ENCODE measurements around the gene IQCK. TPM values are rescaled to one million over a fixed set of nuclear protein-coding genes. Genes with fewer than 3 reads are reported as not detected.

The IQCK gene
- total RNA-seq, 1 experiment from 2014 or later, result 15.3 TPM

- DNase-seq (ENCODE audit: low read depth), result no peak
Measured at GRCh38 chr16:19837331-19837980, 119.4 kb downstream of the IQCK start.

GRCh38 chr16:19837984-19838707 lies 120.1 kb downstream of the IQCK start:
- DNase-seq (ENCODE audit: low read depth), result no peak

- no peak for DNase-seq (ENCODE audit: low read depth)
Measured at GRCh38 chr16:19840524-19841110, 122.5 kb downstream of the IQCK start.

- DNase-seq (ENCODE audit: low read depth), result no peak
Measured at GRCh38 chr16:19841184-19841583, 123.1 kb downstream of the IQCK start.

- DNase-seq (ENCODE audit: low read depth), result no peak
Measured at GRCh38 chr16:19842426-19843157, 124.5 kb downstream of the IQCK start.

- peak; percentile 16 for DNase-seq (ENCODE audit: low read depth)
Measured at GRCh38 chr16:19843371-19843770, 125.3 kb downstream of the IQCK start.

- DNase-seq (ENCODE audit: low read depth), result peak; percentile 78
Measured at GRCh38 chr16:19844945-19845641, 127.0 kb downstream of the IQCK start.

- no peak for DNase-seq (ENCODE audit: low read depth)
Measured at GRCh38 chr16:19846436-19846835, 128.4 kb downstream of the IQCK start.

- DNase-seq (ENCODE audit: low read depth), result no peak
Measured at GRCh38 chr16:19848756-19849155, 130.7 kb downstream of the IQCK start.

- DNase-seq (ENCODE audit: low read depth), result no peak
Measured at GRCh38 chr16:19850131-19850817, 132.2 kb downstream of the IQCK start.

GRCh38 chr16:19851476-19851875 lies 133.4 kb downstream of the IQCK start:
- no peak for DNase-seq (ENCODE audit: low read depth)

- DNase-seq (ENCODE audit: low read depth), result no peak
Measured at GRCh38 chr16:19853132-19853741, 135.2 kb downstream of the IQCK start.

GRCh38 chr16:19853742-19854542 lies 135.9 kb downstream of the IQCK start:
- no peak for DNase-seq (ENCODE audit: low read depth)

- no peak for DNase-seq (ENCODE audit: low read depth)
Measured at GRCh38 chr16:19854543-19854876, 136.4 kb downstream of the IQCK start.

GRCh38 chr16:19856120-19856519 lies 138.0 kb downstream of the IQCK start:
- DNase-seq (ENCODE audit: low read depth), result no peak

GRCh38 chr16:19857593-19858339 lies 139.7 kb downstream of the IQCK start:
- no peak for DNase-seq (ENCODE audit: low read depth)

- no peak for DNase-seq (ENCODE audit: low read depth)
Measured at GRCh38 chr16:19858340-19859018, 140.4 kb downstream of the IQCK start.

GRCh38 chr16:19859166-19859565 lies 141.1 kb downstream of the IQCK start:
- no peak for DNase-seq (ENCODE audit: low read depth)

- no peak for DNase-seq (ENCODE audit: low read depth)
Measured at GRCh38 chr16:19859603-19860002, 141.5 kb downstream of the IQCK start.

Data from RPMI7951 (cell line).